Kidney epithelial cell (primary cell): ENCODE measurements around the gene NBEAL2. TPM values are rescaled to one million over a fixed set of nuclear protein-coding genes. Genes with fewer than 3 reads are reported as not detected.
"Not testable (repeated sequence)": the region's sequence is repeated elsewhere in the genome, so short reads cannot be mapped to it uniquely, and the experiment has no call there.

Experiments
- DNase-seq: peaks from one replicate; pipeline ENCODE4 v3.0.0-alpha.2; 2010; ENCODE audit warnings: low read depth
- H3K27me3 ChIP-seq: 2 replicates; pipeline ENCODE4 v1.6.0; 2011; ENCODE audit warnings: low read length; ENCODE audit not compliant: control insufficient read depth, insufficient read depth
- H3K36me3 ChIP-seq: 2 replicates; pipeline ENCODE4 v1.5.1; 2011; ENCODE audit warnings: low read length; ENCODE audit not compliant: control insufficient read depth, insufficient read depth
- H3K4me3 ChIP-seq: 2 replicates; pipeline ENCODE4 v1.5.1; 2011; ENCODE audit warnings: low read depth, mild to moderate bottlenecking, control low read depth, low read length
- total RNA-seq: library from RNA; depleted of rRNA; stranded (reverse); fragments of >200 nt; gene quantifications from 2 replicates; pipeline ENCODE4 v1.2.3, GENCODE V29; 2015
- TF ChIP-seq, protein P1 (sequence below): IDR thresholded peaks from 2 replicates; pipeline ENCODE4 v1.5.1; 2011; ENCODE audit warnings: mild to moderate bottlenecking, moderate library complexity, low read length, control low read depth, inconsistent platforms; ENCODE audit not compliant: insufficient read depth, poor library complexity, severe bottlenecking

NBEAL2 gene
- total RNA-seq, 1 donor from 2014 or later = 37.5 TPM

DNA sequence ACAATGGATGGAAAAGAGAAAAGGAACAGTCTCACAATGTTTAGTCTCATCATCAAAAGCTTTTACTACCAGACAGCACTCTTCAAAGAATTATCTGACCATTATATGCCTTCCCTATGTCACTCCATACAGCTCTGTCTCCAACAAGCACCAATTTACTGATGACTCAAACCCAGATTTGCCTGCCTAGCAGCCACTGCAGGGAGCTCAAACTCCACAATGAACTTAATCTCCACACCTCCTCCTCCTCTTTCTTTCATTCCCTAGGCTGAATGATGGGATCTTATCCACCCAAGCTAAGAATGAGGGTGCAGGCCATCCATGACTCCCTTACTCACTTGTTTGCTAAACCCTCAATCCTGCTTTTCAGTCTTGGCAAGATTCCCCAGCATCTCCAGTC is 45.5 kb downstream of the NBEAL2 start:
- no peak for DNase-seq
- H3K36me3 ChIP-seq = no peaks in the 10 kb centered on the region
- H3K4me3 ChIP-seq = no peak overlapping the region
- TF ChIP-seq, protein P1, sequence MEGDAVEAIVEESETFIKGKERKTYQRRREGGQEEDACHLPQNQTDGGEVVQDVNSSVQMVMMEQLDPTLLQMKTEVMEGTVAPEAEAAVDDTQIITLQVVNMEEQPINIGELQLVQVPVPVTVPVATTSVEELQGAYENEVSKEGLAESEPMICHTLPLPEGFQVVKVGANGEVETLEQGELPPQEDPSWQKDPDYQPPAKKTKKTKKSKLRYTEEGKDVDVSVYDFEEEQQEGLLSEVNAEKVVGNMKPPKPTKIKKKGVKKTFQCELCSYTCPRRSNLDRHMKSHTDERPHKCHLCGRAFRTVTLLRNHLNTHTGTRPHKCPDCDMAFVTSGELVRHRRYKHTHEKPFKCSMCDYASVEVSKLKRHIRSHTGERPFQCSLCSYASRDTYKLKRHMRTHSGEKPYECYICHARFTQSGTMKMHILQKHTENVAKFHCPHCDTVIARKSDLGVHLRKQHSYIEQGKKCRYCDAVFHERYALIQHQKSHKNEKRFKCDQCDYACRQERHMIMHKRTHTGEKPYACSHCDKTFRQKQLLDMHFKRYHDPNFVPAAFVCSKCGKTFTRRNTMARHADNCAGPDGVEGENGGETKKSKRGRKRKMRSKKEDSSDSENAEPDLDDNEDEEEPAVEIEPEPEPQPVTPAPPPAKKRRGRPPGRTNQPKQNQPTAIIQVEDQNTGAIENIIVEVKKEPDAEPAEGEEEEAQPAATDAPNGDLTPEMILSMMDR = no peak
- no peaks in the 10 kb centered on the region for H3K27me3 ChIP-seq

DNA sequence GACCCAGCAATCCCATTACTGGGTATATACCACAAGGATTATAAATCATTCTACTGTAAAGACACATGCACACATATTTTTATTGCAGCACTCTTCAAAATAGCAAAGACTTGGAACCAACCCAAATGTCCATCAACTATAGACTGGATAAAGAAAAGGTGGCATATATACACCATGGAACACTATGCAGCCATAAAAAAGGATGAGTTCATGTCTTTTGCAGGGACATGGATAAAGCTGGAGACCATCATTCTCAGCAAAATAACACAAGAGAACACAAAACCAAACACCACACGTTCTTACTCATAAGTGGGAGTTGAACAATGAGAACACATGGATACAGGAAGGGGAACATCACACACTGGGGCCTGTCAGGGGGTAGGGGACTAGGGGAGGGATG is 47.0 kb downstream of the NBEAL2 start:
- H3K4me3 ChIP-seq, H3K27me3 ChIP-seq, H3K36me3 ChIP-seq, DNase-seq: not testable (repeated sequence)

DNA sequence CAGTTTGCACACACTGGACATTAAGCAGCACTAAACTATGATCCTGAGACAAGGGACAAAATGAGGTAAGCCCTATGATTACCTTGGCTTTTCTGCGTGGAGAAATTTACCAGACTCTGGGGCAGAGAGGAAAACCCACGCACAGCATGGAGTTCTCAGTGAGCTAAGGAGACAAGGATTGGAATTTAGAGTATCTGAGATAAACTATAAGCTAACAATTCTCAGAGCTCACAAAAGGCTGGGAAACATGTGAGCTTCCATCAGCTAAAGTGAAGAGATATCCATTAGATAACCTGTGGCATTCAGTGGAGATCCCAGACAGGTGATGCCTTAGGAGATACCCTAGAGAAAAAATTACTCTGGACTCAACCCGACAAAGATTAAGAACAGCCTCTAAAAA is 48.7 kb downstream of the NBEAL2 start:
- Histone ChIP-seq H3K4me3 (no peak overlapping the region), H3K36me3 (no peaks in the 10 kb centered on the region), H3K27me3 (no peaks in the 10 kb centered on the region)
- TF ChIP-seq, protein P1 = no peak
- DNase-seq = no peak

DNA sequence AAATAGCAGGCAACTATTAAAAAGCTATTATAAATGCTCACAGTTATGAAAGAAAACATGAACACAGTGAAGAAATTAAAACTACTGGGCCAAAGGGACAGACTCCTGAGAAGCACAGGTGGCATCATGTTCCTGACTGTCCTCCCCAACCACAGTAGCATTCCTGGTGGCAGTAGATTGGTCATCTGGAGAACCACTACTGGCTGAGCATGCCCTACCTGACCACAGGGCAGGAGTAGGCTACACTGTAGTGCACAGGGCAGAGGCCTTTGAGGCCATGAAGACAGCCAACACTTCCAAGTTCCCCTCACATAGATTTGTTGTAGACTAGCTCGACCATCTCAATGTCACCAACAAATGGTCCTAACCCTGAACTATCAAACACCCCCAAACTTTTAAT is 49.2 kb downstream of the NBEAL2 start:
- no peak overlapping the region for H3K4me3 ChIP-seq
- H3K27me3 ChIP-seq = no peaks in the 10 kb centered on the region
- DNase-seq = no peak
- H3K36me3 ChIP-seq = no peaks in the 10 kb centered on the region
- TF ChIP-seq, protein P1 = no peak

DNA sequence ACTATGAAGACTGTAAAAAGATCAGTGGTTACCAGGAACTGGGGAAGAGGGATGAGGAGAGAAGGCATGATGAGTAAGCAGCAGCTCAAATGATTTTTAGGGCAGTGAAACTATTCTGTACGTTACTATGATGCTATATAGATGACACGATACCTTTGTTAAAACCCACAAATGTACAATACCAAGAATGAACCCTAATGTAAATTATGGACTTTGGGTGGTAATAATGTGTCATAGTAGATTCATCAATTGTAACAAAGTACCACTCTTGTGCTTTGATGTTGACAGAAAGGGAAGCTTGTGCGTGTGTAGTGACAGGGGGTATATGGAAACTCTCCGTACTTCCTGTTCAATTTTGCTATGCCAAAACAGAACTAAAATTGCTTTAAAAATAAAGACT is 51.6 kb downstream of the NBEAL2 start:
- H3K27me3 ChIP-seq, DNase-seq, H3K4me3 ChIP-seq, H3K36me3 ChIP-seq: not testable (repeated sequence)

DNA sequence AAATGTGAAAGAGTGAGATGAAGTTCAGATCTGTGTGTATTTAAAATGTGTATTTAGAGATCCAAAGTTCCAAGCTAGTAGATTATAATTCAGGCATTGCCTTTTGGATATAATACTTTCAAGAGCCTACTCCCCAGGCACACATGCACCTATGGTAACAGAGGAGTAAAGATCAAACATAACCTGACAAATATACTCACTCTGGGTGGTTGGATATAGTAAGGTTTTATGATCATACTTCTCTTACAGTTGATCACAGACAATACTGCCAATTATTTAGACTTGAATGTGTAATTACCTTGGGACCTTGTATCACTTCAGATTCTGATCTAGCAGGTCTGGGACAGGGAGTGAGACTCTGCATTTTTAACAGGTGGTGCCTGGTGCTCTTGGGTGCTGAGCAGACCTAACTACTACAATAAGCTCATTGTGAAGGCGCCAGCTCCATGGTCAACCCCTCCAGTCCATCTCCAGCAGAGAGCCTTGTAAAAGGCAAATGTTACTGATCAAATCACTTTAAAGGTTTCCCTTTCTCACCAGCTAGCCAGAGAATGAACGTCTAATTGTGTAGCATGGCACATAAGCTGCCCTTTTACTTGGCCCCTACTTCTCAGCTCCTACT is 55.5 kb downstream of the NBEAL2 start:
- TF ChIP-seq, protein P1 = no peak

DNA sequence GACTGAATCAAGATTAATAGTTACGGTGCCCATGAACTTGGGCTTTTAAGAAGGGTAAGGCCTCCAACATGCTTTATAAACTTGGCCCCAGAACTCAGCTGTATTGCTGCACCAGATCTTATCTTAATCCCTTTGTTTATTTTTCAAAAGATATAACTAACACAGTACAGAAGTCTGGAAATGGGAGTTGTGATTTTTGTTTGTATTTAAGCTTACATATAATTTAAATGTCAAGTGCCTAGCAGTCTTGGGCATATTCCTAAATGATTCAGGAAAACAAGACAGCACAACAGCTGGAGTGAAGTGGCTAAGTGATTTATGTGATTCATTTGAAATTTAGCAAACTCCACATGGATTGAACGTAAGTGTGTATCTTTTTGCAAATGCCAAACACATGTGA is 56.2 kb downstream of the NBEAL2 start:
- TF ChIP-seq, protein P1 = no peak
- no peak for DNase-seq
- Histone ChIP-seq H3K36me3 (peaks cover 5% of the 10 kb centered on the region), H3K4me3 (no peak overlapping the region), H3K27me3 (no peaks in the 10 kb centered on the region)

More for the DNA sequence above, 55.5 kb downstream of the NBEAL2 start:
- Histone ChIP-seq H3K36me3 (peaks cover 5% of the 10 kb centered on the region), H3K27me3 (no peaks in the 10 kb centered on the region), H3K4me3 (no peak overlapping the region)
- no peak for DNase-seq
